NT2/D1 (cell line): ENCODE measurements around the gene ADAMTS16.

ENCODE experiments used
- DNase-seq: peaks from one replicate; pipeline ENCODE4 v3.0.0-alpha.2; 2011; ENCODE audit warnings: low read depth, low spot score
- H3K27me3 ChIP-seq: 2 replicates; pipeline ENCODE4 v1.6.0; 2011; ENCODE audit warnings: mild to moderate bottlenecking; ENCODE audit not compliant: insufficient read length, insufficient read depth
- H3K36me3 ChIP-seq: 2 replicates; pipeline ENCODE4 v1.6.1; 2011; ENCODE audit warnings: mild to moderate bottlenecking, low read length, mixed read lengths; ENCODE audit not compliant: insufficient read depth, insufficient read length
- H3K4me1 ChIP-seq: 2 replicates; pipeline ENCODE4 v1.5.1; 2011; ENCODE audit not compliant: insufficient read depth, insufficient read length
- H3K4me3 ChIP-seq: 2 replicates; pipeline ENCODE4 v1.5.1; 2011; ENCODE audit warnings: low read depth; ENCODE audit not compliant: insufficient read length
- H3K9ac ChIP-seq: 2 replicates; pipeline ENCODE4 v1.6.0; 2011; ENCODE audit warnings: low read depth; ENCODE audit not compliant: insufficient read length
- H3K9me3 ChIP-seq: 2 replicates; pipeline ENCODE4 v1.5.1; 2011; ENCODE audit warnings: mild to moderate bottlenecking, low read length; ENCODE audit not compliant: insufficient read depth
- SUZ12 ChIP-seq: IDR thresholded peaks from 2 replicates; pipeline ENCODE4 v1.6.1; 2011; ENCODE audit not compliant: insufficient read length, insufficient read depth; ENCODE audit errors: extremely low read depth
- YY1 ChIP-seq: IDR thresholded peaks from 2 replicates; pipeline ENCODE4 v1.6.1; 2011; ENCODE audit not compliant: insufficient read length, insufficient read depth
- ZNF274 ChIP-seq: IDR thresholded peaks from 2 replicates; pipeline ENCODE4 v1.6.1; 2011; ENCODE audit warnings: mild to moderate bottlenecking, low read depth, low read length

Gene ADAMTS16

GRCh38 chr5:5348576-5348975, 208.4 kb downstream of the ADAMTS16 start:
- no peak for DNase-seq
- no peaks in the 10 kb centered on the region for H3K27me3 ChIP-seq
- H3K9ac ChIP-seq = no peak overlapping the region
- H3K9me3 ChIP-seq = no peaks in the 10 kb centered on the region
- TF ChIP-seq ZNF274 (no peak), SUZ12 (no peak), YY1 (no peak)
- no peak overlapping the region for H3K4me3 ChIP-seq
- no peaks in the 10 kb centered on the region for H3K36me3 ChIP-seq
- peaks cover 3% of the 10 kb centered on the region for H3K4me1 ChIP-seq

GRCh38 chr5:5350101-5350500, 210.0 kb downstream of the ADAMTS16 start:
- H3K9me3 ChIP-seq = no peaks in the 10 kb centered on the region
- H3K27me3 ChIP-seq = no peaks in the 10 kb centered on the region
- H3K9ac ChIP-seq = no peak overlapping the region
- H3K4me3 ChIP-seq = no peak overlapping the region
- H3K36me3 ChIP-seq = no peaks in the 10 kb centered on the region
- DNase-seq = no peak
- H3K4me1 ChIP-seq = peaks cover 3% of the 10 kb centered on the region
- TF ChIP-seq SUZ12 (no peak), ZNF274 (no peak), YY1 (no peak)

- no peaks in the 10 kb centered on the region for H3K9me3 ChIP-seq
- TF ChIP-seq SUZ12 (no peak), ZNF274 (no peak), YY1 (no peak)
- DNase-seq = peak; percentile 22
- H3K9ac ChIP-seq = no peak overlapping the region
- no peaks in the 10 kb centered on the region for H3K36me3 ChIP-seq
- peaks cover 3% of the 10 kb centered on the region for H3K4me1 ChIP-seq
- H3K27me3 ChIP-seq = no peaks in the 10 kb centered on the region
- H3K4me3 ChIP-seq = no peak overlapping the region
Measured at GRCh38 chr5:5351288-5351979, 211.3 kb downstream of the ADAMTS16 start.

- H3K27me3 ChIP-seq = no peaks in the 10 kb centered on the region
- no peaks in the 10 kb centered on the region for H3K36me3 ChIP-seq
- H3K4me3 ChIP-seq = no peak overlapping the region
- H3K9me3 ChIP-seq = no peaks in the 10 kb centered on the region
- no peak for DNase-seq
- peaks cover 3% of the 10 kb centered on the region for H3K4me1 ChIP-seq
- H3K9ac ChIP-seq = no peak overlapping the region
- TF ChIP-seq SUZ12 (no peak), ZNF274 (no peak), YY1 (no peak)
Measured at GRCh38 chr5:5352675-5353074, 212.5 kb downstream of the ADAMTS16 start.

GRCh38 chr5:5353681-5354080, 213.6 kb downstream of the ADAMTS16 start:
- Histone ChIP-seq H3K9me3 (no peaks in the 10 kb centered on the region), H3K9ac (no peak overlapping the region), H3K27me3 (no peaks in the 10 kb centered on the region), H3K36me3 (no peaks in the 10 kb centered on the region), H3K4me1 (peaks cover 3% of the 10 kb centered on the region), H3K4me3 (no peak overlapping the region)
- TF ChIP-seq SUZ12 (no peak), ZNF274 (no peak), YY1 (no peak)
- DNase-seq = no peak

- Histone ChIP-seq H3K4me1 (peaks cover 3% of the 10 kb centered on the region), H3K9me3 (no peaks in the 10 kb centered on the region), H3K9ac (no peak overlapping the region), H3K4me3 (no peak overlapping the region), H3K36me3 (no peaks in the 10 kb centered on the region), H3K27me3 (no peaks in the 10 kb centered on the region)
- DNase-seq = no peak
- TF ChIP-seq ZNF274 = no peak
- TF ChIP-seq SUZ12 = no peak
- TF ChIP-seq YY1 = no peak
Measured at GRCh38 chr5:5356765-5357164, 216.6 kb downstream of the ADAMTS16 start.

GRCh38 chr5:5359618-5360017, 219.5 kb downstream of the ADAMTS16 start:
- Histone ChIP-seq H3K36me3 (no peaks in the 10 kb centered on the region), H3K9me3 (no peaks in the 10 kb centered on the region; the same call in 1 of the 2 replicates), H3K4me3 (no peak overlapping the region), H3K9ac (no peak overlapping the region), H3K4me1 (peaks cover 3% of the 10 kb centered on the region), H3K27me3 (no peaks in the 10 kb centered on the region)
- DNase-seq = no peak
- TF ChIP-seq YY1 = no peak
- TF ChIP-seq SUZ12 = no peak
- no peak for TF ChIP-seq ZNF274
